WTC11 (cell line): ENCODE measurements around the gene ZNF273. TPM values are rescaled to one million over a fixed set of nuclear protein-coding genes. Genes with fewer than 3 reads are reported as not detected.
"Not testable (repeated sequence)": the region's sequence is repeated elsewhere in the genome, so short reads cannot be mapped to it uniquely, and the experiment has no call there.

Source experiments
- ATAC-seq: fragments of 200-7000 bp; cut with Tn5 transposase; 2 replicates; pipeline ENCODE4 v1.10.0; 2021; ENCODE audit warnings: mild to moderate bottlenecking, moderate library complexity
- CTCF ChIA-PET: fragments of 300-600 bp; sonication (Branson Sonifier 250); formaldehyde crosslinking; loops from one replicate; lab custom pipeline; 2021; ENCODE audit warnings: antibody characterized with exemption; lab: Charles Lee
- POLR2A ChIA-PET: fragments of 350-600 bp; sonication (Branson Sonifier 250); formaldehyde crosslinking; loops from one replicate; lab custom pipeline; 2021; ENCODE audit warnings: antibody characterized with exemption; lab: Charles Lee
- DNase-seq: peaks from one replicate; pipeline ENCODE4 v3.0.0; 2021; ENCODE audit warnings: low spot score
- H3K27ac Mint-ChIP-seq: 2 replicates; pipeline ENCODE4 v1.8.0; 2021; ENCODE audit warnings: mixed read lengths
- H3K27me3 Mint-ChIP-seq: 2 replicates; pipeline ENCODE4 v1.8.0; 2021; ENCODE audit warnings: low read depth, mild to moderate bottlenecking, moderate library complexity, mixed read lengths
- H3K36me3 Mint-ChIP-seq: 2 replicates; pipeline ENCODE4 v1.8.0; 2021; ENCODE audit warnings: mixed read lengths
- H3K4me1 Mint-ChIP-seq: 2 replicates; pipeline ENCODE4 v1.8.0; 2022; ENCODE audit warnings: mixed read lengths
- H3K4me3 Mint-ChIP-seq: 2 replicates; pipeline ENCODE4 v1.8.0; 2021; ENCODE audit warnings: mild to moderate bottlenecking, moderate library complexity, mixed read lengths
- H3K9me3 Mint-ChIP-seq: 2 replicates; pipeline ENCODE4 v1.8.0; 2021; ENCODE audit warnings: mixed read lengths
- ATF1 ChIP-seq: sonication (generic); formaldehyde crosslinking; IDR thresholded peaks from 2 replicates; pipeline ENCODE4 v1.8.1; 2023; ENCODE audit warnings: mild to moderate bottlenecking, moderate library complexity, missing genetic modification reagents
- EMX1 ChIP-seq: fragments of 250-450 bp; sonication (Bioruptor Pico); IDR thresholded peaks from 2 replicates; pipeline ENCODE4 v1.8.0; 2021; ENCODE audit warnings: mild to moderate bottlenecking
- GRHL2 ChIP-seq: fragments of 250-450 bp; sonication (Bioruptor Pico); IDR thresholded peaks from 2 replicates; pipeline ENCODE4 v1.8.0; 2022; ENCODE audit warnings: mild to moderate bottlenecking, moderate library complexity; ENCODE audit not compliant: insufficient replicate concordance, severe bottlenecking
- HMGA2 ChIP-seq: fragments of 250-450 bp; sonication (Bioruptor Pico); IDR thresholded peaks from 2 replicates; pipeline ENCODE4 v1.4.0; 2021; ENCODE audit warnings: mild to moderate bottlenecking, moderate library complexity
- SOX15 ChIP-seq: fragments of 250-450 bp; sonication (Bioruptor Pico); IDR thresholded peaks from 2 replicates; pipeline ENCODE4 v1.9.0; 2021; ENCODE audit warnings: mild to moderate bottlenecking
- TCF7 ChIP-seq: sonication (generic); formaldehyde crosslinking; IDR thresholded peaks from 2 replicates; pipeline ENCODE4 v1.8.0; 2022; ENCODE audit warnings: mild to moderate bottlenecking, low read depth, missing genetic modification reagents, moderate library complexity
- ZNF219 ChIP-seq: sonication (generic); formaldehyde crosslinking; IDR thresholded peaks from 2 replicates; pipeline ENCODE4 v1.8.0; 2023; ENCODE audit warnings: missing genetic modification reagents, mild to moderate bottlenecking, borderline replicate concordance
- total RNA-seq: library from RNA; stranded (reverse); gene quantifications from 3 replicates; pipeline ENCODE4 v1.2.3, GENCODE V29; 2021
- TF ChIP-seq, protein P1 (sequence below): sonication (generic); formaldehyde crosslinking; IDR thresholded peaks from 2 replicates; pipeline ENCODE4 v1.8.0; 2022; ENCODE audit warnings: mild to moderate bottlenecking, missing genetic modification reagents
- TF ChIP-seq, protein P2 (sequence below): sonication (generic); formaldehyde crosslinking; IDR thresholded peaks from 2 replicates; pipeline ENCODE4 v1.8.1; 2023; ENCODE audit warnings: mild to moderate bottlenecking, missing genetic modification reagents, borderline replicate concordance
- TF ChIP-seq, protein P3 (sequence below): sonication (generic); formaldehyde crosslinking; IDR thresholded peaks from 2 replicates; pipeline ENCODE4 v1.8.1; 2023; ENCODE audit warnings: mild to moderate bottlenecking, missing genetic modification reagents
- TF ChIP-seq, protein P4 (sequence below): sonication (generic); formaldehyde crosslinking; IDR thresholded peaks from 2 replicates; pipeline ENCODE4 v1.8.0; 2023; ENCODE audit warnings: mild to moderate bottlenecking, missing genetic modification reagents
- TF ChIP-seq, protein P5 (sequence below): sonication (generic); formaldehyde crosslinking; IDR thresholded peaks from 2 replicates; pipeline ENCODE4 v1.8.1; 2022; ENCODE audit warnings: missing genetic modification reagents, borderline replicate concordance

The ZNF273 gene
- total RNA-seq, 1 experiment from 2014 or later, result 12.1 TPM

DNA sequence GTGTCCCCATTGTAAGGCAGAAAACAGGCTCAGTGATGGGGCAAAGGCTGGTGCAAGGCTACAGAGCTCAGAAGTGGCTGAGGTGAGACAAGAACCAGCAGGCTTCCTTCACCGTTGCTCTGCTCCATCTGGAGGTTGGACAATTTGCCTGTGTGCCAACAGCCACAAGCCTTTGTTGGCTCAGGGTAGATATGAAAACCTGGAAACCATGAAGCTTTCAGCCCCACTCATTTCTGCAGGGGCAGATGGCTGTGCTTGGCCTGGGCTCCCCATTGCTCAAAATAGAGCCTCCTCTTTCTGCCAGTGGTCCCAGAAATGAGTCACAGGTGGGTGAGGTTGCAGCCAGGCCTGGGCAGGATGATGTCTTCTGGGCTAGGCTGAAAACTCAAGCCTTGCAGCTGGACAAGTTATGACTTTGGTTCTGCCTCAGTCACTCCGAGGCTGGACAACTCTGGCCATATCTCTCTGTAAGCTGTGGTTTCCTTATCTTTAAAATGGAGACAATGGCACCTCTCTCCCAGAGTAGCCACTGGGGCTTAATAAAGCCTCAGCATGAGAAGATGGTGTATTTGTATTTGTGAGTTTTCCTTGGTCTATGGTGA lies 12.2 kb upstream of the ZNF273 start (continued):
- TF ChIP-seq HMGA2 (CRISPR knock-in tag), result no peak
- TF ChIP-seq, protein P1, sequence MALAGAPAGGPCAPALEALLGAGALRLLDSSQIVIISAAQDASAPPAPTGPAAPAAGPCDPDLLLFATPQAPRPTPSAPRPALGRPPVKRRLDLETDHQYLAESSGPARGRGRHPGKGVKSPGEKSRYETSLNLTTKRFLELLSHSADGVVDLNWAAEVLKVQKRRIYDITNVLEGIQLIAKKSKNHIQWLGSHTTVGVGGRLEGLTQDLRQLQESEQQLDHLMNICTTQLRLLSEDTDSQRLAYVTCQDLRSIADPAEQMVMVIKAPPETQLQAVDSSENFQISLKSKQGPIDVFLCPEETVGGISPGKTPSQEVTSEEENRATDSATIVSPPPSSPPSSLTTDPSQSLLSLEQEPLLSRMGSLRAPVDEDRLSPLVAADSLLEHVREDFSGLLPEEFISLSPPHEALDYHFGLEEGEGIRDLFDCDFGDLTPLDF (CRISPR knock-in tag), result no peak
- TF ChIP-seq, protein P2, sequence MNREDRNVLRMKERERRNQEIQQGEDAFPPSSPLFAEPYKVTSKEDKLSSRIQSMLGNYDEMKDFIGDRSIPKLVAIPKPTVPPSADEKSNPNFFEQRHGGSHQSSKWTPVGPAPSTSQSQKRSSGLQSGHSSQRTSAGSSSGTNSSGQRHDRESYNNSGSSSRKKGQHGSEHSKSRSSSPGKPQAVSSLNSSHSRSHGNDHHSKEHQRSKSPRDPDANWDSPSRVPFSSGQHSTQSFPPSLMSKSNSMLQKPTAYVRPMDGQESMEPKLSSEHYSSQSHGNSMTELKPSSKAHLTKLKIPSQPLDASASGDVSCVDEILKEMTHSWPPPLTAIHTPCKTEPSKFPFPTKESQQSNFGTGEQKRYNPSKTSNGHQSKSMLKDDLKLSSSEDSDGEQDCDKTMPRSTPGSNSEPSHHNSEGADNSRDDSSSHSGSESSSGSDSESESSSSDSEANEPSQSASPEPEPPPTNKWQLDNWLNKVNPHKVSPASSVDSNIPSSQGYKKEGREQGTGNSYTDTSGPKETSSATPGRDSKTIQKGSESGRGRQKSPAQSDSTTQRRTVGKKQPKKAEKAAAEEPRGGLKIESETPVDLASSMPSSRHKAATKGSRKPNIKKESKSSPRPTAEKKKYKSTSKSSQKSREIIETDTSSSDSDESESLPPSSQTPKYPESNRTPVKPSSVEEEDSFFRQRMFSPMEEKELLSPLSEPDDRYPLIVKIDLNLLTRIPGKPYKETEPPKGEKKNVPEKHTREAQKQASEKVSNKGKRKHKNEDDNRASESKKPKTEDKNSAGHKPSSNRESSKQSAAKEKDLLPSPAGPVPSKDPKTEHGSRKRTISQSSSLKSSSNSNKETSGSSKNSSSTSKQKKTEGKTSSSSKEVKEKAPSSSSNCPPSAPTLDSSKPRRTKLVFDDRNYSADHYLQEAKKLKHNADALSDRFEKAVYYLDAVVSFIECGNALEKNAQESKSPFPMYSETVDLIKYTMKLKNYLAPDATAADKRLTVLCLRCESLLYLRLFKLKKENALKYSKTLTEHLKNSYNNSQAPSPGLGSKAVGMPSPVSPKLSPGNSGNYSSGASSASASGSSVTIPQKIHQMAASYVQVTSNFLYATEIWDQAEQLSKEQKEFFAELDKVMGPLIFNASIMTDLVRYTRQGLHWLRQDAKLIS, result no peak

DNA sequence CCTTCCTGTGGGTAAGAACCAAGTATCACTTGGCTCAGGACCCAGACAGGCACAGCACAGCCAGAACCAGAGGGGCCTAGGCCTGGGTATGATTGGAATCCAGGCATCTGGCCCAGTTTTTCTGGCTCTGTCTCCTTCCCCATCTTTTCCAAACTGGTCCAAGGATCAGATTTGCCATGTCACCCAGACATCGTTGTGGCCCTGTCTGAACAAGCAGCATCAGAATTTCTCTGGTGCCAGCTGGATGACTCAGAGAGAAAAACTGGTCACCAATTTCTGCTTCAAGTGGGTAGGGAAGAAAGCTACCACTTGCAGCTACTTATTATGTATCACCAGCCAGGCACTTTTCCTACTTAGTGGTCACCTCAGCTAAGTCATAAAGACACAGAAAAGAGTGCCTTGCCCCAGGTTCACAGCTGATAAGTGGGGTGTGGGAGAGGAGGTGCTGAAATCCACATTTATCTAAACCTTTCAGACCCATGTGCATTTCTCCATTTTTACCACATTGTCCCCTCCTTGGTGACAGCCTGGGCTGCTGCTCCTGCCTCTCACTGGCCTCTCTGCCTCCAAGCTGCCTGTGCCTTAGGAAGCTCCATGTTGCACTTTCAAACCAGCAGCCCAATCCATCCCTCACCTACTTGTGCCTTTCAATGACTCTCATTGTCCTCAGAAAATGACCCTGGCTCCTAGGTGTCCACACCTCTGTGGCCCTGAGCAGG lies 11.6 kb upstream of the ZNF273 start:
- H3K4me1 Mint-ChIP-seq, CTCF ChIA-PET, H3K27ac Mint-ChIP-seq, ATAC-seq, H3K36me3 Mint-ChIP-seq, DNase-seq, H3K9me3 Mint-ChIP-seq, H3K4me3 Mint-ChIP-seq, POLR2A ChIA-PET: not testable (repeated sequence)
- peaks cover 53% of the 10 kb centered on the region for H3K27me3 Mint-ChIP-seq

DNA sequence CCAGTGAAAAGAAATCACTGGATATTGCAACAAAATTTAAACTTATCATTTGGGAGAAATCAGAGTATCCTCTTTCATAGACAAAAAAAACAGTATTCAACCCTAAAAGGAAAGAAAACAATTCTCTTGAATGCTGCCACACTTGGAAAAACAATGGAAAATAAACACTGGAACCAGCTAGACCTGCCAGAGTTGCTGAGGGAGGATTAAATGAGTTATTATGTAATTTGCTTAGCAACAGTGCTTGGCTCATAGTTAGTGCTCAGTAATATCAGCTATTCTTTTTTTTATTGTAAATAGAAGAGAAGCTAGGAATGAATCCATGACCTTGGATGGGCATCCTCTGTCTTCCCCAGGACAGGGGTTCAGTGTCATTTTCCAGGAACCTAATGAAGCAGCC lies 11.0 kb upstream of the ZNF273 start:
- no peak for TF ChIP-seq EMX1 (CRISPR knock-in tag)
- TF ChIP-seq TCF7 (CRISPR knock-in tag), result no peak
- TF ChIP-seq ATF1, result no peak
- TF ChIP-seq, protein P3, sequence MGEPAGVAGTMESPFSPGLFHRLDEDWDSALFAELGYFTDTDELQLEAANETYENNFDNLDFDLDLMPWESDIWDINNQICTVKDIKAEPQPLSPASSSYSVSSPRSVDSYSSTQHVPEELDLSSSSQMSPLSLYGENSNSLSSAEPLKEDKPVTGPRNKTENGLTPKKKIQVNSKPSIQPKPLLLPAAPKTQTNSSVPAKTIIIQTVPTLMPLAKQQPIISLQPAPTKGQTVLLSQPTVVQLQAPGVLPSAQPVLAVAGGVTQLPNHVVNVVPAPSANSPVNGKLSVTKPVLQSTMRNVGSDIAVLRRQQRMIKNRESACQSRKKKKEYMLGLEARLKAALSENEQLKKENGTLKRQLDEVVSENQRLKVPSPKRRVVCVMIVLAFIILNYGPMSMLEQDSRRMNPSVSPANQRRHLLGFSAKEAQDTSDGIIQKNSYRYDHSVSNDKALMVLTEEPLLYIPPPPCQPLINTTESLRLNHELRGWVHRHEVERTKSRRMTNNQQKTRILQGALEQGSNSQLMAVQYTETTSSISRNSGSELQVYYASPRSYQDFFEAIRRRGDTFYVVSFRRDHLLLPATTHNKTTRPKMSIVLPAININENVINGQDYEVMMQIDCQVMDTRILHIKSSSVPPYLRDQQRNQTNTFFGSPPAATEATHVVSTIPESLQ, result no peak
- H3K4me1 Mint-ChIP-seq, result peaks cover 5% of the 10 kb centered on the region; the same call in 1 of the 2 replicates
- no peak for ATAC-seq
- no peak overlapping the region for H3K4me3 Mint-ChIP-seq
- H3K9me3 Mint-ChIP-seq, result 0 out of 2 replicates have a peak, but pooled peaks cover 4% of the 10 kb centered on the region
- ChIA-PET POLR2A (no interaction called here), CTCF (no interaction called here)
- no peak overlapping the region for H3K27ac Mint-ChIP-seq
- no peaks in the 10 kb centered on the region for H3K36me3 Mint-ChIP-seq
- no peak for DNase-seq
- peaks cover 47% of the 10 kb centered on the region for H3K27me3 Mint-ChIP-seq

DNA sequence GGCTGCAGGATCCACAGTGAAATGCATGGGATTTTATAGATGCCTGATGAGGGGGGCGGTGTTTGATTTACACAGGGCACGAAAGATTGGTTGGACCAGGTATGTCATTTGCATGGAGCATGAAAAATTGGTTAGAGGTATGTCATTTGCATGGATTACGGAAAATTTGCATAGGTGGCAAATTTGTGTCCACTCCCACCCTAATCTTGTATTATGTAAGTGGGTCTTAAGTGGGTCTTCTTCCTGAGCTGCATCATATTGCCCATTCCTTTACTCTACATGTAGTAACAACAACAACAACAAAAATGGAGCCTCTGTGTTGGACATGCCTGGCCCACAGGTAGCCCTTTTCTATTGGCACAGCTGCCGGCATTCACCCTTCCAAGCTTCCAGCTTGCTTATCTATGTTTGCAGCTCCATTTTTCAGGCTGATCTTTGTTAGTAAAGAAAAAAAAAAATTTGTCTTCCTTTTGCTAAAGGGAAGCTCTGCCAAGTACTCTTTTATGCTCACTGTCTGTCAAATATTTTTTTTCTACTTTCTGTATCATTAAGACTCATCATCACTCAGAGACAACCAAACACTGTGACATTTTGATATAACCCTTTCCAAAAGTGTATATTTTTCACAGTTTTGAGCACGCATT lies 10.3 kb upstream of the ZNF273 start:
- Mint-ChIP-seq H3K4me3 (no peak overlapping the region), H3K4me1 (peaks cover 5% of the 10 kb centered on the region; the same call in 1 of the 2 replicates), H3K36me3 (no peaks in the 10 kb centered on the region), H3K27ac (no peak overlapping the region), H3K27me3 (peaks cover 41% of the 10 kb centered on the region), H3K9me3 (0 out of 2 replicates have a peak, but pooled peaks cover 4% of the 10 kb centered on the region)
- CTCF ChIA-PET, result interaction anchor here (0.9 kb wide), 1 partner anchor 54 kb away, joined by 3 read pairs; no protein-coding TSS in a partner anchor
- DNase-seq (no peak), ATAC-seq (no peak)
- POLR2A ChIA-PET, result no interaction called here
- TF ChIP-seq, protein P4, sequence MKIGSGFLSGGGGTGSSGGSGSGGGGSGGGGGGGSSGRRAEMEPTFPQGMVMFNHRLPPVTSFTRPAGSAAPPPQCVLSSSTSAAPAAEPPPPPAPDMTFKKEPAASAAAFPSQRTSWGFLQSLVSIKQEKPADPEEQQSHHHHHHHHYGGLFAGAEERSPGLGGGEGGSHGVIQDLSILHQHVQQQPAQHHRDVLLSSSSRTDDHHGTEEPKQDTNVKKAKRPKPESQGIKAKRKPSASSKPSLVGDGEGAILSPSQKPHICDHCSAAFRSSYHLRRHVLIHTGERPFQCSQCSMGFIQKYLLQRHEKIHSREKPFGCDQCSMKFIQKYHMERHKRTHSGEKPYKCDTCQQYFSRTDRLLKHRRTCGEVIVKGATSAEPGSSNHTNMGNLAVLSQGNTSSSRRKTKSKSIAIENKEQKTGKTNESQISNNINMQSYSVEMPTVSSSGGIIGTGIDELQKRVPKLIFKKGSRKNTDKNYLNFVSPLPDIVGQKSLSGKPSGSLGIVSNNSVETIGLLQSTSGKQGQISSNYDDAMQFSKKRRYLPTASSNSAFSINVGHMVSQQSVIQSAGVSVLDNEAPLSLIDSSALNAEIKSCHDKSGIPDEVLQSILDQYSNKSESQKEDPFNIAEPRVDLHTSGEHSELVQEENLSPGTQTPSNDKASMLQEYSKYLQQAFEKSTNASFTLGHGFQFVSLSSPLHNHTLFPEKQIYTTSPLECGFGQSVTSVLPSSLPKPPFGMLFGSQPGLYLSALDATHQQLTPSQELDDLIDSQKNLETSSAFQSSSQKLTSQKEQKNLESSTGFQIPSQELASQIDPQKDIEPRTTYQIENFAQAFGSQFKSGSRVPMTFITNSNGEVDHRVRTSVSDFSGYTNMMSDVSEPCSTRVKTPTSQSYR (CRISPR knock-in tag), result no peak
- TF ChIP-seq ZNF219 (CRISPR knock-in tag) (no peak), GRHL2 (CRISPR knock-in tag) (no peak), SOX15 (CRISPR knock-in tag) (no peak)
- TF ChIP-seq, protein P5, sequence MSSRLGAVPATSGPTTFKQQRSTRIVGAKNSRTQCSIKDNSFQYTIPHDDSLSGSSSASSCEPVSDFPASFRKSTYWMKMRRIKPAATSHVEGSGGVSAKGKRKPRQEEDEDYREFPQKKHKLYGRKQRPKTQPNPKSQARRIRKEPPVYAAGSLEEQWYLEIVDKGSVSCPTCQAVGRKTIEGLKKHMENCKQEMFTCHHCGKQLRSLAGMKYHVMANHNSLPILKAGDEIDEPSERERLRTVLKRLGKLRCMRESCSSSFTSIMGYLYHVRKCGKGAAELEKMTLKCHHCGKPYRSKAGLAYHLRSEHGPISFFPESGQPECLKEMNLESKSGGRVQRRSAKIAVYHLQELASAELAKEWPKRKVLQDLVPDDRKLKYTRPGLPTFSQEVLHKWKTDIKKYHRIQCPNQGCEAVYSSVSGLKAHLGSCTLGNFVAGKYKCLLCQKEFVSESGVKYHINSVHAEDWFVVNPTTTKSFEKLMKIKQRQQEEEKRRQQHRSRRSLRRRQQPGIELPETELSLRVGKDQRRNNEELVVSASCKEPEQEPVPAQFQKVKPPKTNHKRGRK, result no peak
- TF ChIP-seq, protein P3, result no peak
